ENCODE measurements around the gene RAB3C.

DNA sequence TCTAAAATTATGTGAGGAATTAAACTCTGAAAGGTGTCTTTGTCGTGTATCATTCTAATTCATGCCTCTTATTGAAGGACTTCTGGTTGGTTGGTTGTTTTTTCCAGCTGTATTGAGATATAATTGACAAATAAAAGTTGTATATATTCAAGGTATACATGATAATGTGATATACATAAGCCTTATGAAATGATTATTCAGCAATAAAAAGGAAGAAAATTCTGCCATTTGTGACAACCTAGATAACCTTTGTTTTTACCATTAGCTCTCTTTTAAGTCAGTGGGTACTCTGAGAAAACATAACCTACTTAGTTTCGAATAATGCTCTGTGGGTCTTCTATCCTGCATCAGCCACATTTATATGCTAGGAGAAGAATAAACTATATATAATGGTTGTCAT lies 89.6 kb downstream of the RAB3C start:
- TF ChIP-seq, protein P1, sequence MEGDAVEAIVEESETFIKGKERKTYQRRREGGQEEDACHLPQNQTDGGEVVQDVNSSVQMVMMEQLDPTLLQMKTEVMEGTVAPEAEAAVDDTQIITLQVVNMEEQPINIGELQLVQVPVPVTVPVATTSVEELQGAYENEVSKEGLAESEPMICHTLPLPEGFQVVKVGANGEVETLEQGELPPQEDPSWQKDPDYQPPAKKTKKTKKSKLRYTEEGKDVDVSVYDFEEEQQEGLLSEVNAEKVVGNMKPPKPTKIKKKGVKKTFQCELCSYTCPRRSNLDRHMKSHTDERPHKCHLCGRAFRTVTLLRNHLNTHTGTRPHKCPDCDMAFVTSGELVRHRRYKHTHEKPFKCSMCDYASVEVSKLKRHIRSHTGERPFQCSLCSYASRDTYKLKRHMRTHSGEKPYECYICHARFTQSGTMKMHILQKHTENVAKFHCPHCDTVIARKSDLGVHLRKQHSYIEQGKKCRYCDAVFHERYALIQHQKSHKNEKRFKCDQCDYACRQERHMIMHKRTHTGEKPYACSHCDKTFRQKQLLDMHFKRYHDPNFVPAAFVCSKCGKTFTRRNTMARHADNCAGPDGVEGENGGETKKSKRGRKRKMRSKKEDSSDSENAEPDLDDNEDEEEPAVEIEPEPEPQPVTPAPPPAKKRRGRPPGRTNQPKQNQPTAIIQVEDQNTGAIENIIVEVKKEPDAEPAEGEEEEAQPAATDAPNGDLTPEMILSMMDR (IDR thresholded peaks at IDR 0.05): no peak
- no peak for TF ChIP-seq POLR2A (IDR thresholded peaks at IDR 0.05)
